Epithelial cell of prostate (primary cell): Measurements from ENCODE around the gene E2F2.
"Not testable (repeated sequence)": the region's sequence is repeated elsewhere in the genome, so short reads cannot be mapped to it uniquely, and the experiment has no call there.

ENCODE experiments used
- DNase-seq: peaks from one replicate; pipeline ENCODE4 v3.0.0-alpha.2; 2011; ENCODE audit warnings: low read depth, low spot score
- H3K27ac ChIP-seq: fragments of 450-650 bp; 2 replicates; pipeline ENCODE4 v1.5.1; 2017; ENCODE audit warnings: mild to moderate bottlenecking

The E2F2 gene

GRCh38 chr1:23553231-23554126 is 22.4 kb upstream of the E2F2 start:
- no peak overlapping the region for H3K27ac ChIP-seq
- no peak for DNase-seq

GRCh38 chr1:23551849-23552248 is 20.8 kb upstream of the E2F2 start:
- DNase-seq = no peak
- H3K27ac ChIP-seq = no peak overlapping the region

- H3K27ac ChIP-seq = no peak overlapping the region
- DNase-seq = no peak
Observed at GRCh38 chr1:23548704-23549143, 17.7 kb upstream of the E2F2 start.

GRCh38 chr1:23546897-23547584 is 16.0 kb upstream of the E2F2 start:
- DNase-seq = no peak
- H3K27ac ChIP-seq = no peak overlapping the region

- no peak for DNase-seq
- no peak overlapping the region for H3K27ac ChIP-seq
Observed at GRCh38 chr1:23545851-23546250, 14.8 kb upstream of the E2F2 start.

- no peak for DNase-seq
- peak overlapping the region; percentile 26 for H3K27ac ChIP-seq
Observed at GRCh38 chr1:23544444-23545389, 13.7 kb upstream of the E2F2 start.

GRCh38 chr1:23543707-23544443 is 12.8 kb upstream of the E2F2 start:
- peak overlapping the region; percentile 26 for H3K27ac ChIP-seq
- no peak for DNase-seq

- not testable (repeated sequence) for DNase-seq, H3K27ac ChIP-seq
Observed at GRCh38 chr1:23542940-23543339, 11.9 kb upstream of the E2F2 start.

GRCh38 chr1:23539698-23540266 is 8.7 kb upstream of the E2F2 start:
- no peak overlapping the region for H3K27ac ChIP-seq

GRCh38 chr1:23537296-23537973 is 6.4 kb upstream of the E2F2 start:
- H3K27ac ChIP-seq = no peak overlapping the region
- DNase-seq = no peak

More at GRCh38 chr1:23539698-23540266, 8.7 kb upstream of the E2F2 start:
- DNase-seq = no peak

GRCh38 chr1:23533246-23534023 is 2.4 kb upstream of the E2F2 start:
- DNase-seq = peak; percentile 65
- peak overlapping the region; percentile 71 for H3K27ac ChIP-seq

- no peak for DNase-seq
- H3K27ac ChIP-seq = peak overlapping the region; percentile 71
Observed at GRCh38 chr1:23531562-23532094, 595 bp upstream of the E2F2 start.

- no peak for DNase-seq
- no peak overlapping the region for H3K27ac ChIP-seq
Observed at GRCh38 chr1:23530087-23530746, 816 bp downstream of the E2F2 start.

GRCh38 chr1:23529146-23530086 is 1.6 kb downstream of the E2F2 start:
- DNase-seq = no peak
- no peak overlapping the region for H3K27ac ChIP-seq

- peak; percentile 56 for DNase-seq
- peak overlapping the region; percentile 16 for H3K27ac ChIP-seq
Observed at GRCh38 chr1:23528250-23528978, 2.6 kb downstream of the E2F2 start.

- H3K27ac ChIP-seq = no peak overlapping the region
Observed at GRCh38 chr1:23527900-23528249, 3.2 kb downstream of the E2F2 start.

More at GRCh38 chr1:23527900-23528249, 3.2 kb downstream of the E2F2 start:
- DNase-seq = no peak
